ENCODE data around the gene CCDC110. TPM values are rescaled to one million over a fixed set of nuclear protein-coding genes. Genes with fewer than 3 reads are reported as not detected.

CCDC110 gene
- total RNA-seq, 6 experiments from 2014 or later, result 0.39 to 1.4 (median 0.46) TPM

- peaks cover 0 to 13% (median 5%) of the 10 kb centered on the region in 4 donors for H3K4me1 ChIP-seq
- no peak overlapping the region for H3K4me3 ChIP-seq
- TF ChIP-seq, protein P1, sequence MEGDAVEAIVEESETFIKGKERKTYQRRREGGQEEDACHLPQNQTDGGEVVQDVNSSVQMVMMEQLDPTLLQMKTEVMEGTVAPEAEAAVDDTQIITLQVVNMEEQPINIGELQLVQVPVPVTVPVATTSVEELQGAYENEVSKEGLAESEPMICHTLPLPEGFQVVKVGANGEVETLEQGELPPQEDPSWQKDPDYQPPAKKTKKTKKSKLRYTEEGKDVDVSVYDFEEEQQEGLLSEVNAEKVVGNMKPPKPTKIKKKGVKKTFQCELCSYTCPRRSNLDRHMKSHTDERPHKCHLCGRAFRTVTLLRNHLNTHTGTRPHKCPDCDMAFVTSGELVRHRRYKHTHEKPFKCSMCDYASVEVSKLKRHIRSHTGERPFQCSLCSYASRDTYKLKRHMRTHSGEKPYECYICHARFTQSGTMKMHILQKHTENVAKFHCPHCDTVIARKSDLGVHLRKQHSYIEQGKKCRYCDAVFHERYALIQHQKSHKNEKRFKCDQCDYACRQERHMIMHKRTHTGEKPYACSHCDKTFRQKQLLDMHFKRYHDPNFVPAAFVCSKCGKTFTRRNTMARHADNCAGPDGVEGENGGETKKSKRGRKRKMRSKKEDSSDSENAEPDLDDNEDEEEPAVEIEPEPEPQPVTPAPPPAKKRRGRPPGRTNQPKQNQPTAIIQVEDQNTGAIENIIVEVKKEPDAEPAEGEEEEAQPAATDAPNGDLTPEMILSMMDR (IDR thresholded peaks at IDR 0.05), result no peak
- ATAC-seq (no peak), DNase-seq (no peak)
- H3K27me3 ChIP-seq, result no peaks in the 10 kb centered on the region
- WGBS (ENCODE audit: insufficient coverage, low coverage, low lambda C conversion rate, missing lambda C conversion rate), result 62% methylated on average over 5 of the region's 5 CpGs
- no peaks in the 10 kb centered on the region for H3K9me3 ChIP-seq
- intact Hi-C loops (cut with DNase I), result no loop called here
- H3K27ac ChIP-seq, result no peak overlapping the region
- no peaks in the 10 kb centered on the region for H3K36me3 ChIP-seq
Measured at GRCh38 chr4:185510806-185511205, 39.3 kb upstream of the CCDC110 start.

DNA sequence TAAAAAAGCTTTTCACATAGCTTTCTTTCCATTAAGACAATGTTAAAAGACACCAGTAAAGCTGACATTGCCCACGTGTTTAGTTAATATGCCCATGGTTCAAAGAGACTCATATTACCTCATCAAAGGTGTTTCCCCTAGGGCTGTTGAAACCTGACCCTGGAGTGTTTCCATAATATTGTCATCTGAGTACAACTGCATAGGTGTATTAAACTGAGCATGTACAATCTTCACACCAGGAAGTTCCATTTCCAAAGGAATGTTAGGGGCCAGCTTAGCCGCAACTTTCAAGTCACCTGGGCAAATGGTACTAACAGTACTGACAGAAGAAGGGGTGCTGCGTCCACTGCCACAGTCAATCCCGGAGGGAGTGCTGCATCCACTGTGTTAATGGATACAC, 36.6 kb upstream of the CCDC110 start:
- DNase-seq (no peak), ATAC-seq (peak; percentile 46 to 70 (median 56))
- intact Hi-C loops (cut with DNase I), result no loop called here
- H3K9me3 ChIP-seq, result no peaks in the 10 kb centered on the region
- no peaks in the 10 kb centered on the region for H3K36me3 ChIP-seq
- no peak overlapping the region for H3K4me3 ChIP-seq
- no peaks in the 10 kb centered on the region for H3K27me3 ChIP-seq
- peaks cover 0 to 2% (median under 1%) of the 10 kb centered on the region in 4 donors for H3K4me1 ChIP-seq
- 45% methylated on average over 4 of the region's 4 CpGs for WGBS (ENCODE audit: insufficient coverage, low coverage, low lambda C conversion rate, missing lambda C conversion rate)
- peak overlapping the region in 1 of 3 donors; percentile 12 for H3K27ac ChIP-seq
- TF ChIP-seq, protein P1 (IDR thresholded peaks at IDR 0.05), result no peak
- no peak for TF ChIP-seq POLR2A (IDR thresholded peaks at IDR 0.05)

DNA sequence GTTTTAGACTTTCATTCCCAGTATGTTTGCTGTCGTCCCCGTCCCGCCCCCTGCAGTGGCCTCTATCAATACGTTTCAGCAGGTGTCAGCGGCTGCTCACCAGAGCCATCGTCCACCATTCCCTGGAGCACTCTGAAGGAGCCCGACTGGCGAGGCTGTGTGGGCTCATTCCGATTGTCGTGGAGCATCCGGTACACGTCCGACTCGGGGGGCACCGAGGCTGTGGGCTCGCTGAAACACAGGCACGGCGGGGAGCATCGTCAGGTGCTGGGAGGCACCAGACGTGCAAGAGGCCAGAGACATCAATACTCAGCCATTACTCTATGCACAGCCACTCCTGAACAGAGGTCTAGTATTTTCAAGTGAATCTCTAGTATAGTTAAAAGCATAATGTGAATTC, 34.9 kb upstream of the CCDC110 start:
- Histone ChIP-seq H3K36me3 (no peaks in the 10 kb centered on the region), H3K27ac (no peak overlapping the region), H3K9me3 (no peaks in the 10 kb centered on the region), H3K27me3 (no peaks in the 10 kb centered on the region), H3K4me3 (no peak overlapping the region), H3K4me1 (peaks cover 0 to 1% (median 0%) of the 10 kb centered on the region in 4 donors)
- TF ChIP-seq, protein P1 (IDR thresholded peaks at IDR 0.05), result no peak
- no peak for TF ChIP-seq POLR2A (IDR thresholded peaks at IDR 0.05)
- intact Hi-C loops (cut with DNase I), result no loop called here
- DNase-seq (no peak), ATAC-seq (no peak)
- WGBS (ENCODE audit: insufficient coverage, low coverage, low lambda C conversion rate, missing lambda C conversion rate), result 93% methylated on average over 20 of the region's 20 CpGs

GRCh38 chr4:185504098-185505047, 32.8 kb upstream of the CCDC110 start:
- no peaks in the 10 kb centered on the region for H3K27me3 ChIP-seq
- TF ChIP-seq, protein P1 (IDR thresholded peaks at IDR 0.05), result peak in 1 of 4 donors; percentile 5
- TF ChIP-seq POLR2A (IDR thresholded peaks at IDR 0.05), result peak; percentile 37
- no peaks in the 10 kb centered on the region for H3K36me3 ChIP-seq
- intact Hi-C loops (cut with DNase I), result no loop called here
- peak overlapping the region; percentile 61 to 95 (median 82) for H3K27ac ChIP-seq
- no peaks in the 10 kb centered on the region for H3K9me3 ChIP-seq
- 41% methylated on average over 21 of the region's 21 CpGs for WGBS (ENCODE audit: insufficient coverage, low coverage, low lambda C conversion rate, missing lambda C conversion rate)
- H3K4me3 ChIP-seq, result peak overlapping the region in 2 of 3 donors; percentile 29 to 38
- ATAC-seq (peak; percentile 76 to 96 (median 88)), DNase-seq (peak; percentile 83 to 92 (median 88))
- H3K4me1 ChIP-seq, result peaks cover 0 to 15% (median 0%) of the 10 kb centered on the region in 4 donors

Measured in right lobe of liver (tissue), 6 donors.